T-cell (primary cell): ENCODE measurements around the gene KRTAP4-6. TPM values are rescaled to one million over a fixed set of nuclear protein-coding genes. Genes with fewer than 3 reads are reported as not detected.

Experiments
- ATAC-seq, 4 experiments: fragments of 200-7000 bp in 3 of 4; fragments of 150-1000 bp in 1 of 4; cut with Tn5 transposase; replicated peaks in 1 of 4; 1 replicate in 3 of 4; 2 replicates in 1 of 4; pipeline ENCODE4 v1.10.0; 2021; ENCODE audit warnings: moderate library complexity in 3 of 4, mild to moderate bottlenecking in 2 of 4, moderate number of reproducible peaks in 1 of 4
- CTCF ChIA-PET, 2 donors: fragments of 300-600 bp; sonication (Branson Sonifier 250); formaldehyde crosslinking; loops; one replicate each; lab custom pipeline; 2022; ENCODE audit warnings: antibody characterized with exemption in 2 of 2; lab: Charles Lee
- POLR2A ChIA-PET, 2 donors: fragments of 300-600 bp; sonication (Branson Sonifier 250); formaldehyde crosslinking; loops; one replicate each; lab custom pipeline; 2022; ENCODE audit warnings: antibody characterized with exemption in 2 of 2; lab: Charles Lee
- DNase-seq, 35 experiments: peaks; one replicate each; pipeline versions ENCODE4 v3.0.0 to v3.0.0-alpha.2; 2013 to 2023
- H3K27ac ChIP-seq: one replicate; pipeline ENCODE4 v1.5.1; 2013; ENCODE audit warnings: low read length
- H3K27me3 ChIP-seq, 2 experiments: replicated peaks in 1 of 2; 1 replicate in 1 of 2; 2 replicates in 1 of 2; pipeline versions ENCODE4 v1.6.1 to v1.7.0; 2013; ENCODE audit warnings: low read length in 1 of 2, mixed read lengths in 1 of 2; ENCODE audit not compliant: control insufficient read depth in 2 of 2, insufficient read depth in 2 of 2; ENCODE audit errors: extremely low read depth in 1 of 2
- H3K36me3 ChIP-seq, 2 donors: 1 replicate in 1 of 2; 2 replicates in 1 of 2; pipeline versions ENCODE4 v1.6.1 to v1.7.0; 2013; ENCODE audit warnings: low read length in 1 of 2; ENCODE audit not compliant: control insufficient read depth in 2 of 2, insufficient read depth in 1 of 2; ENCODE audit errors: extremely low read depth in 1 of 2
- H3K4me1 ChIP-seq, 2 experiments: 1 replicate in 1 of 2; 2 replicates in 1 of 2; pipeline versions ENCODE4 v1.6.1 to v1.7.0; 2013; ENCODE audit warnings: low read length in 2 of 2, mixed read lengths in 1 of 2; ENCODE audit not compliant: insufficient read depth in 2 of 2, control insufficient read depth in 1 of 2; ENCODE audit errors: extremely low read depth in 1 of 2
- H3K4me3 ChIP-seq, 2 donors: 1 replicate in 1 of 2; 2 replicates in 1 of 2; pipeline versions ENCODE4 v1.5.1 to v1.7.0; 2013; ENCODE audit warnings: mild to moderate bottlenecking in 2 of 2, low read length in 1 of 2, moderate library complexity in 1 of 2; ENCODE audit not compliant: control insufficient read depth in 1 of 2; ENCODE audit errors: extremely low read depth in 1 of 2
- H3K9me3 ChIP-seq: 2 replicates; pipeline ENCODE4 v1.7.0; 2013
- H3K27ac Mint-ChIP-seq, 2 donors: one replicate each; pipeline ENCODE4 v1.8.0; 2020 to 2021; ENCODE audit warnings: mild to moderate bottlenecking in 2 of 2, mixed read lengths in 2 of 2
- H3K27me3 Mint-ChIP-seq, 2 donors: one replicate each; pipeline ENCODE4 v1.8.0; 2021 to 2022; ENCODE audit warnings: mixed read lengths in 2 of 2
- H3K36me3 Mint-ChIP-seq: one replicate; pipeline ENCODE4 v1.8.0; 2021; ENCODE audit warnings: mixed read lengths
- H3K4me1 Mint-ChIP-seq, 3 donors: one replicate each; pipeline ENCODE4 v1.8.0; 2020 to 2022; ENCODE audit warnings: mixed read lengths in 3 of 3, mild to moderate bottlenecking in 1 of 3
- H3K4me3 Mint-ChIP-seq, 3 donors: one replicate each; pipeline ENCODE4 v1.8.0; 2020 to 2022; ENCODE audit warnings: mild to moderate bottlenecking in 3 of 3, mixed read lengths in 3 of 3, moderate library complexity in 3 of 3
- H3K9me3 Mint-ChIP-seq, 3 donors: one replicate each; pipeline ENCODE4 v1.8.0; 2020 to 2022; ENCODE audit warnings: mixed read lengths in 3 of 3
- WGBS: methylation state at CpG from one replicate; pipeline ENCODE4 v1.1.5; 2013; ENCODE audit warnings: missing lambda C conversion rate; ENCODE audit not compliant: insufficient coverage; 5-methylcytosine and 5-hydroxymethylcytosine counted together
- total RNA-seq, 35 experiments: library from RNA in 6 of 35; stranded (reverse) in 6 of 35; fragments of 120-200 nt in 1 of 35; gene quantifications; one replicate each; pipeline versions ENCODE4 v1.2.1 to v1.2.4 and lab custom pipeline; 2013 to 2026

The KRTAP4-6 gene
- total RNA-seq, 5 donors from 2014 or later (not counting 1 experiment from before 2014, with no cell fraction given) = not detected

GRCh38 chr17:41178341-41178740 is 38.0 kb upstream of the KRTAP4-6 start:
- H3K36me3 Mint-ChIP-seq = no peaks in the 10 kb centered on the region
- Histone ChIP-seq H3K4me3 (no peak overlapping the region), H3K9me3 (no peaks in the 10 kb centered on the region), H3K4me1 (no peaks in the 10 kb centered on the region), H3K36me3 (no peaks in the 10 kb centered on the region), H3K27me3 (peaks cover 0 to 4% of the 10 kb centered on the region in 2 experiments), H3K27ac (no peak overlapping the region)
- ChIA-PET POLR2A (no interaction called here), CTCF (no interaction called here)
- H3K27ac Mint-ChIP-seq = no peak overlapping the region
- no peaks in the 10 kb centered on the region for H3K27me3 Mint-ChIP-seq
- 96% methylated on average over 3 of the region's 3 CpGs for WGBS
- no peaks in the 10 kb centered on the region for H3K9me3 Mint-ChIP-seq
- ATAC-seq = no peak
- no peak overlapping the region for H3K4me3 Mint-ChIP-seq
- no peak for DNase-seq
- peaks cover 0 to 5% (median 4%) of the 10 kb centered on the region in 3 donors for H3K4me1 Mint-ChIP-seq

- DNase-seq = no peak
- Histone ChIP-seq H3K4me3 (no peak within 1 kb of the TSS), H3K9me3 (no peaks in the 10 kb centered on the region), H3K27me3 (peaks cover 0 to 4% of the 10 kb centered on the region in 2 experiments), H3K36me3 (no peaks in the 10 kb centered on the region), H3K27ac (no peak within 1 kb of the TSS), H3K4me1 (no peaks in the 10 kb centered on the region)
- no peaks in the 10 kb centered on the region for H3K36me3 Mint-ChIP-seq
- ATAC-seq = no peak
- H3K4me1 Mint-ChIP-seq = peaks cover 0 to 7% (median 6%) of the 10 kb centered on the region in 3 donors
- CTCF ChIA-PET = no interaction called here
- H3K9me3 Mint-ChIP-seq = no peaks in the 10 kb centered on the region
- no peak within 1 kb of the TSS for H3K4me3 Mint-ChIP-seq
- POLR2A ChIA-PET = no interaction called here
- H3K27me3 Mint-ChIP-seq = no peaks in the 10 kb centered on the region
- H3K27ac Mint-ChIP-seq = peak within 1 kb of the TSS in 1 of 2 donors; percentile 44
- WGBS = 93% methylated on average over 6 of the region's 7 CpGs
These were observed 37.5 kb upstream of the KRTAP4-6 start, which contains the start of gene KRTAP4-2 for GRCh38 chr17:41177727-41178271. KRTAP4-2 (minus strand) TSS chr17:41178221; CDS start chr17:41178164, 57 bp downstream.

DNA sequence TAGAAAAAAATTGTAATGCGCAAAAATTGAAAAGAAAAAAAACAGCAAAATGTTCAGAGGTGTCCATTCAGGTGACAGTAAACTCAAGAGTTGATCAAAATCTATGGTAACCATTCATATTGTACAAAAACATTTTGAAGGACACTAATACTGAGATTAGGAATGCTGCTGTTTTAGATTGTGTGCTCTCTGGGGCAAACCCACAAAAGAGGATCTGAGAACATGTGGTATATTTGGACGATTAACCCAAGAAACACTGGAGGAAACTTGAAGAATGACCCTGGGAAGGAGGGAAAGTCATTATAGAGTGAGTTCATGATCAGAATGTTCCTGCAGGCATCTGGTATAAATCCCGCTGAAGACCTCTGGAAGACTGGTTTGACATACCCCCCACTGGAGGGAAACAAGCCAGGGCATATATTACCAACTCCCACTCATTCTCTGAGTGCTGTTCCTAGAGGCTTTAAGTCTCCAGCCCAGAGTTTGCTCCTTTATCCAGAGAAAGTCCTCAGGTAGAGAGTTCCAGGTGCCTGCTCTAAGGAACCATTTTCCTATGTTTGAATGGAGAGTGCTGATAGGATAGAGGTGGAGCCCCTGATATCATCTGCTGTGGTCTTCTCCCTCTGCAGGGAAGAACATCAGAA is 36.5 kb upstream of the KRTAP4-6 start:
- WGBS = no CpG with 5 or more reads among the region's 3 CpGs
- Histone ChIP-seq H3K4me1 (no peaks in the 10 kb centered on the region), H3K4me3 (no peak overlapping the region), H3K36me3 (no peaks in the 10 kb centered on the region), H3K9me3 (no peaks in the 10 kb centered on the region), H3K27me3 (peaks cover 0 to 4% of the 10 kb centered on the region in 2 experiments), H3K27ac (no peak overlapping the region)
- Mint-ChIP-seq H3K27me3 (peaks cover 0 to 4% of the 10 kb centered on the region in 2 donors), H3K4me1 (peaks cover 0 to 11% (median 7%) of the 10 kb centered on the region in 3 donors), H3K27ac (peak overlapping the region in 1 of 2 donors; percentile 44), H3K4me3 (no peak overlapping the region), H3K9me3 (no peaks in the 10 kb centered on the region), H3K36me3 (no peaks in the 10 kb centered on the region)
- ATAC-seq = no peak
- no peak for DNase-seq
- POLR2A ChIA-PET = no interaction called here
- CTCF ChIA-PET = no interaction called here

GRCh38 chr17:41171886-41172285 is 31.5 kb upstream of the KRTAP4-6 start:
- no peak overlapping the region for H3K27ac Mint-ChIP-seq
- DNase-seq (no peak), ATAC-seq (no peak)
- peaks cover 0 to 4% of the 10 kb centered on the region in 2 donors for H3K27me3 Mint-ChIP-seq
- no peaks in the 10 kb centered on the region for H3K4me1 ChIP-seq
- H3K9me3 Mint-ChIP-seq = no peaks in the 10 kb centered on the region
- H3K4me3 ChIP-seq = no peak overlapping the region
- no peak overlapping the region for H3K4me3 Mint-ChIP-seq
- CTCF ChIA-PET = no interaction called here
- peaks cover 0 to 3% of the 10 kb centered on the region in 2 experiments for H3K27me3 ChIP-seq
- H3K27ac ChIP-seq = no peak overlapping the region
- H3K9me3 ChIP-seq = no peaks in the 10 kb centered on the region
- peaks cover 0 to 11% (median 4%) of the 10 kb centered on the region in 3 donors for H3K4me1 Mint-ChIP-seq
- POLR2A ChIA-PET = interaction anchor here in 1 of 2 donors (0.7 kb wide), 1 partner anchor 199 kb away, joined by 6 read pairs; no protein-coding TSS in a partner anchor
- no peaks in the 10 kb centered on the region for H3K36me3 ChIP-seq
- no peaks in the 10 kb centered on the region for H3K36me3 Mint-ChIP-seq
- WGBS = 81% methylated on average over 2 of the region's 2 CpGs

GRCh38 chr17:41168121-41168520 is 27.8 kb upstream of the KRTAP4-6 start, which contains the start of gene KRTAP4-3:
KRTAP4-3 (minus strand) TSS chr17:41168221; CDS start chr17:41168172, 49 bp downstream.
- WGBS = no CpG with 5 or more reads among the region's 1 CpG
- no peak within 1 kb of the TSS for H3K27ac Mint-ChIP-seq

GRCh38 chr17:41167561-41167960 is 27.2 kb upstream of the KRTAP4-6 start:
- peaks cover 0 to 2% of the 10 kb centered on the region in 2 experiments for H3K27me3 ChIP-seq
- no peak overlapping the region for H3K27ac ChIP-seq
- no peak overlapping the region for H3K4me3 ChIP-seq
- Mint-ChIP-seq H3K4me3 (no peak overlapping the region), H3K27me3 (peaks cover 0 to 4% of the 10 kb centered on the region in 2 donors), H3K9me3 (no peaks in the 10 kb centered on the region), H3K36me3 (no peaks in the 10 kb centered on the region), H3K27ac (no peak overlapping the region), H3K4me1 (peaks cover 0 to 5% (median 0%) of the 10 kb centered on the region in 3 donors)
- no peak for ATAC-seq
- no peak for DNase-seq
- H3K4me1 ChIP-seq = no peaks in the 10 kb centered on the region
- no peaks in the 10 kb centered on the region for H3K36me3 ChIP-seq
- 91% methylated on average over 7 of the region's 7 CpGs for WGBS
- ChIA-PET POLR2A (no interaction called here), CTCF (no interaction called here)
- no peaks in the 10 kb centered on the region for H3K9me3 ChIP-seq

More at GRCh38 chr17:41168121-41168520, 27.8 kb upstream of the KRTAP4-6 start, which contains the start of gene KRTAP4-3:
- Mint-ChIP-seq H3K27me3 (peaks cover 0 to 4% of the 10 kb centered on the region in 2 donors), H3K9me3 (no peaks in the 10 kb centered on the region), H3K4me3 (no peak within 1 kb of the TSS), H3K4me1 (peaks cover 0 to 5% (median 0%) of the 10 kb centered on the region in 3 donors), H3K36me3 (no peaks in the 10 kb centered on the region)
- Histone ChIP-seq H3K27me3 (peaks cover 0 to 2% of the 10 kb centered on the region in 2 experiments), H3K27ac (no peak within 1 kb of the TSS), H3K4me1 (no peaks in the 10 kb centered on the region), H3K36me3 (no peaks in the 10 kb centered on the region), H3K9me3 (no peaks in the 10 kb centered on the region), H3K4me3 (no peak within 1 kb of the TSS)
- DNase-seq = no peak
- ATAC-seq = no peak
- ChIA-PET CTCF (no interaction called here), POLR2A (no interaction called here)
